ENCODE measurements around the gene PTAFR. TPM values are rescaled to one million over a fixed set of nuclear protein-coding genes. Genes with fewer than 3 reads are reported as not detected.

Gene PTAFR
- total RNA-seq, 1 experiment from 2014 or later: not detected

DNA sequence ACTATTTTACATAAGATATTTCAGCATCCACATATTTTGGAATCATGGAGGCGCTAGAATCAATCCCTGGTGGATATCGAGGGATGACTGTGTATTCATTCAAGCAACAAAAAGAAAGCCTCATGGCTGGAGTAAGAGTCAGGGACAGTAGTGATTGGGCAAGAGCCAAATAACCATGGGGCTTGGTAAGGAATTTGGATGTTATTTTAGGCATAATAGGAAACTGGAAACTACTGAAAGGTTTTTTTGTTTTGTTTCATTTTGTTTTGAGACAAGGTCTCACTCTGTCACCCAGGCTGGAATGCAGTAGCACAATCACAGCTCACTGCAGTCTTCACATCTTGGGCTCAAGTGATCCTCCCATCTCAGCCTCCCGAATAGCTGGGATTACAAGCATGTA, 54.3 kb downstream of the PTAFR start:
- no peak for DNase-seq (ENCODE audit: low spot score)

DNA sequence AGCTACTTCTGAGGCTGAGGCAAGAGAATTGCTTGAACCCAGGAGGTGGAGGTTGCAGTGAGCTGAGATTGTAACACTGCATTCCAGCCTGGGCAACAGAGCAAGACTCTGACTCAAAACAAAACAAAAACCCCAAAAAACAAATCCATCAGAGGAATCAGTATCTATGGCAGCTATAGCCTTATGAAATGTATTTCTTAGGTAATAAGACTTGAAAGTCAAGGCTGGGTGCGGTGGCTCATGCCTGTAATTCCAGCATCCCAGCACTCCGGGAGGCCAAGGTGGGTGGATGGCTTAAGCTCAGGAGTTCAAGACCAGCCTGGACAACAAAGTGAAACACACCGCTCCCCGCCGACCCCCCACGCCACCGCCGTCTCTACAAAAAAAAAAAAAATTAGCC, 56.9 kb downstream of the PTAFR start:
- no peak for DNase-seq (ENCODE audit: low spot score)

DNA sequence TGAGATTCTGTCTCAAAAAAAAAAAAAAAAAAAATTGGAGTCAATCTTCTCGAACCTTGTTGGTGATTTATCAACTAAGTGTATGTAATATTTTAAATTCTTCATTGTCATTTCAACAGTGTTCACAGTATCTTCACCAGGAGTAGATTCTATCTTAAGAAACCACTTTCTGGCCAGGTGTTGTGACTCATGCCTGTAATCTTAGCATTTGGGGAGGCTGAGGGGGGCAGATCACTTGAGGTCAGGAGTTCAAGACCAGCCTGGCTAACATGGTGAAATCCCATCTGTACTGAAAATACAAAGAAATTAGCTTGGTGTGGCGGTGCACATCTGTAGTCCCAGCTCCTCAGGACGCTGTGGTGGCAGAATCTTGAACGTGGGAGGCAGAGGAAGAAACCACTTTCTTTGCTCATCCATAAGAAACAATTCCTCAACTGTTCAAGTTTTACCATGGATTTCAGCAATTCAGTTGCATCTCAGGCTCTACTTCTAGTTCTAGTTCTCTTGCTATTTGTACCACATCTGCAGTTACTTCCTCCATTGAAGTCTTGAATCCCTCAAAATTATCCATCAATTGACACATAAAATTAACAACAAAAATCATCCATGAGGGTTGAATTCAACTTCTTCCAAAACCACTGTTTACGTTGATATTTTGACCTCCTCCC, 57.7 kb downstream of the PTAFR start:
- no peak for DNase-seq (ENCODE audit: low spot score)

DNA sequence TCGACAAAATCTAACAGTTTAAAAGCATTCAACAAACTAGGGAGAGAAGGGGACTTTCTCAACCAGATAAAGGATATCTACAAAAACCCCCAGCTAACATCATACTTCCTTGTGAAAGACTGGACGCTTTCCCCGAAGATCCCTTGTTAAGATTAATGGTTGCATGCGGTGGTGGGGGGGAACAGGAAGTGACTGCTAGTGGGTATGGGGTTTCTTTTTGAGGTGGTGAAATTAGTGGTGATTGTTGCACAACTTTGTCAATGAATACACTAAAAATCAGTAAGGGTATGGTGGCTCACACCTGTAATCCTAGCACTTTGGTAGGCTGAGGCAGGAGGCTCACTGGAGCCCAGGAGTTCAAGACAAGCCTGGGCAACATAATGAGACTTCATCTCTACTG, 61.2 kb downstream of the PTAFR start:
- DNase-seq (ENCODE audit: low spot score): no peak

DNA sequence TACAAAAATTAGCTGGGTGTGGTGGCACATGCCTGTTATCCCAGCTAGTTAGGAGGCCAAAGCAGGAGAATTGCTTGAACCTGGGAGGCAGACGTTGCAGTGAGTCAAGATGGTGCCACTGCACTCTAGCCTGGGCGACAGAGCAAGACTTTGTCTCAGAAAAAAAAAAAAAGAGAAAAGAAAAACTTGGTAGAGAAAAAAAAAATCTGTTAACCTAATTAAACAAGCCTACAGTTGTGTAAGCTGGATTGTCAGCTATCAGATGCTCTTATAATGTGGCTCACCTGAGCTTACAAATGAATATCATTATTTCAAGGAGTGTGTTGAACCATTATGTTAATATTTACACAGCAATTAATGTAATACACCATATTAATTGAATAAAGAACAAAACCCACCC, 61.6 kb downstream of the PTAFR start:
- DNase-seq (ENCODE audit: low spot score): no peak

DNA sequence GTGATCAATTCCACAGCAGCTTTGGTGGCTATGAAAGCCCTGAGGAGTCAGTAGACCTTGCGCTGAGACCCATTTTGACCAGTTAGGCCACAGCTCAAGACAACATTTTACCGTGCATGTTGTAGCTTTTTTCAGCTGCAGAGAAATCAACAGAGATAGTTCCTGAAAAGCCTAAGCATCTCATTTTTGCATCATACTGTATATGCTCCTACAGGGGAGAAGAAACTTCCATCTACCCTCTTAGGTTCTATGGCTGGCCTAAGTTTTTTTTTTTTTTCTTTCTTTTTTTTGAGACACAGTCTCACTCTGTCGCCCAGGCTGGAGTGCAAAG, 63.3 kb downstream of the PTAFR start:
- no peak for DNase-seq (ENCODE audit: low spot score)

DNA sequence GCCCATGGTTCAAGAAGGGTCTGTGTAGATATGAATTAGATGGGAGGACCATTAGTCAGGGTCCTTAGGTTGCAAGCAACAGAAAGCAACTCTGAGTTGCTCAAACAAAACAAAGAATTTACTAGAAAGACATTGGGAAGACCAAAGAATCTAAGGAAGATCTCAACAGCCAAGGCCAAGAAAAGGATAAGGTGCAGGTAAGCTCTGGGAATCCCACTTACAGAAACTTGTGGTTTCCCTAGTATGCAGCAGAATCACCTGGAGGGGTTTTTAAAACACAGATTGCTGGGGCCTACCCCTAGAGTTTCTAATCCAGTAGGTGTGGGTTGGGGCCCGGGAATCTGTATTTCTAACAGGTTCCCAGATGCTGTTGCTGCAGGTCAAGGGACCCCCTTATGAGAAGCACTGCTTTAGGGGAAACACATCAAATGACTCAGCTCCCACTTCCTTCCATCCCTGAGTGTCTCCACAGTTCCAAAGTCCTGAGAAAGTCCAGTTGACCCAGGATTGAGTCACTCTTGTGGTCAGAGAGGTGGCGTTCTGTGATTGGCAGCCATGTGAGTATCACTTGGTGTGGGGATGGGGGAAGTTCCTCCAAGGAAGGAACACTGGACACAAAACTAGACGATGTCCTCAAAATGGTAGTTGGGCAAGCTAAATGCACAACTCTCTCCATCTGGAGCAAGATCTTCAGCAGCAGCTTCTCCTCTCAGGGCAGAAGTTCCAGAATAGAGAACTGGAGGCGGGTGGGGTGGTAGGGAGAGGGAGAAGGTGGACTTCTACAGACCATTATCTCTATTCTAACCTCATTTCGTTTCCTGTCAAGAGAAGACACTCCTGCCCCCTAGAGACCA, 63.9 kb downstream of the PTAFR start:
- DNase-seq (ENCODE audit: low spot score): peak; percentile 87

DNA sequence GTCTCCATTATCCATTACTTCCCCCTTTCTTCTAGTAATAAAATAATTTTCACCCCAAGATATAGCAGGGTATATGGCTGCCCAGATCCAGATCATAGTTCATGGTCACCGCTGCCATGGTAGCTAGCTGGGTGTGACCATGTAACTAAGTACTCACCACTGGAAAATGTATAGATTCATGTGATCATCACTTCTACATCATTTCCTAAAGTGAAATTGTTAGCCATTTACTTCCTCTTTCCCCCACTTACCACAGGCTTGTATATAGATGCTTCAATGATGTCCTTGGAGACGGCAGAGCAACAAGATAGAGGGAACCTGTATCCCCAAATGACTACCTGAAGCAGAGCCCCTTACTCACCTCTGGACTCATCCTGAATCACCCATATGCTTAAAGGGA, 65.3 kb downstream of the PTAFR start:
- peak; percentile 8 for DNase-seq (ENCODE audit: low spot score)

DNA sequence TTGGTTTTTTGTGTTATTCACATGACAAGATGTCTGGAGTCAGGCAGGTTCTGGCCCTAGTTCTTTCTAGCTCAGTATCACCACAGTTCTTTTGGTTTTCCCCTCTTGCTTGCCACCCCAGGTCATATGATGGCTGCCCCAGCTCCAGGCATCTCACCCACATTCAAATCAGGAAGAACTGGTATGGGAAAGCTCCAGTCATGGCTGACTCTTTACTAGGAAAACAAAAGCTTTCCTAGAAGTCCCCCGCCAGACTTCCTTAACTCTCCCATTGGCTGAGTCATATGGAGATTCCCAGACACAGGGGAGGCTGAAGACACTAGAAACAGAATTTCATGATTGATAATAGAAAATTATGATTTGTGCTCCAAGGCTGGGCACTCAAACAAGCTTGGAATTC, 65.9 kb downstream of the PTAFR start:
- DNase-seq (ENCODE audit: low spot score): peak; percentile 35

DNA sequence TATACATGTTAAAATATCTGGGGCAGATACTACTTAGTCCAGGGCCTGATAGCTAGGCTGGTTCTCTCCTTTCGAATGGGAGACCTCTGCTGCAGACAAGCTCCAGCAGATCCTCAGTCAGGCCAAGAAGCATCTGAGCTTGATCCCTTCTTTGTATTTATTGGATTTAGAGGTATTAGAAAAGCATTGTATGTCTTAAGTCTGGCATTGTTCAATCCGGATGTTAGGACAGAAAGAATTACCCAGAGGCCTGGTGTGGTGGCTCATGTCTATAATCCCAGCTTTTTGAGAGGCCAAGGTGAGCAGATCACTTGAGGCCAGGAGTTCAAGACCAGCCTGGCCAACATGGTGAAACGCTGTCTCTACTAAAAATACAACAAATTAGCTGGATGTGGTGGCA, 66.9 kb downstream of the PTAFR start:
- no peak for DNase-seq (ENCODE audit: low spot score)

DNA sequence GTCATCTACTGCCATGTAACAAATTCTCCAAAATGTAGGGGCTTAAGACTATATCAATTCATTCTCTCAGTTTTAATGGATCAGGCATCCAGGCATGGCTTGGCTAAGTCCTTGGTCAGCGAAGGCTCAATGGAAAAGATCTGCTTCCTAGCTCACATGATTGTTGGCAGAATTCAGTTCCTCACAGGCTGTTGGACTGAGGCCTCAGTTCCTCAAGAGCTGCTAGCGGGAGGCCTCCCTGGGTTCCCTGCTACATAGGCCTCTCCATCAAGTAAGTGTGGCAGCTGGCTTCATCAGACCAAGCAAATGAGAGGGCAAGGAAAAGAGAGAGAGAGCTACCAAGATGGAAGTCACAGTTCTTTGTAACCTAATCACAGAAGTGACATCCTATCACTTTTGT, 68.5 kb downstream of the PTAFR start:
- no peak for DNase-seq (ENCODE audit: low spot score)

DNA sequence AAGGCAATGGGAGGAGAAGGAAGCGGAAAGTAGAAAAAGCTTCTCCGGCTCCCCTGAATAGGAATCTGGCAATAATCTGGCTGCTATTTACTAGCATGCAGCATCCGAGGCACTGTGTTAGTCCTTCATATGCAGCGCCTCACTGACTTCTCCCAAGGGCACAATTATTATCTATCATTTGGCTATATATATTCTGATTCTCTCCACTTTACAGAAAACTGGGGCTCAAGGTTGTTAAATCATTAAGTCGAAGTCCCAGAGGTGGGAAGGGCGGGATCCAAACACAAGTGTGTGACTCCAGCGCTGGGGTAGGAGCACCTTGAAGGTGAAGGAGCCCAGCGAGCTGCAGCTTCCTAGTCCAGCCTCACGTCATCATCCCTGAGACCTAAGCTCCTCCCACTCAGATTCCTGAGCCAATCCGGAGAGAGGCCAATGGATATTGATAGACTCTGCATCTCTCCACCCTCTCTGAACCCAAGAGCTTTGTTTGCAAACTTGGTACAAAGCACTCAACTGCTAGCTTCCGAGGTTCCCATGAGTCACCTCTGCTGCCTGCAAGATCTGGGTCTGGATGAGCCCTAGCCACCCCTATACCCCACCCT, 71.5 kb downstream of the PTAFR start:
- DNase-seq (ENCODE audit: low spot score): peak; percentile 22

DNA sequence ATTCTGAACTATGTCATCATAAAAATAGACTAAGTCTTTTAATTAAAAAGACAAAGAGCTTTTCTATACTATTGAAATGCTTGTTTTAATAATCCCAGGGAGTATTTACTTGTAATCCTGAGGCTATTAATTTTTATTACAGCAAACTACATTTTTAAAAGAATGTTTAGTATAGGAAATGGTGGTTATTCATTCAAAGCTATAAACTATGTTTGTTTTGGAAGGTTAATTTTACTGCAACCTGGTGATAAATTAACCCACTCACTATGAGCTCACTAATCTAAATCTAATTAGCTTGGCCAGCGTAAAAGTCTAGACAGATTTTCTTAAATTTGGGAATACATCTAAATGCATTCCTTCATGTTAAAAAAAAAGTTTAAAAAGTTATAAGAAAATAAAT, 74.3 kb downstream of the PTAFR start:
- no peak for DNase-seq (ENCODE audit: low spot score)

DNA sequence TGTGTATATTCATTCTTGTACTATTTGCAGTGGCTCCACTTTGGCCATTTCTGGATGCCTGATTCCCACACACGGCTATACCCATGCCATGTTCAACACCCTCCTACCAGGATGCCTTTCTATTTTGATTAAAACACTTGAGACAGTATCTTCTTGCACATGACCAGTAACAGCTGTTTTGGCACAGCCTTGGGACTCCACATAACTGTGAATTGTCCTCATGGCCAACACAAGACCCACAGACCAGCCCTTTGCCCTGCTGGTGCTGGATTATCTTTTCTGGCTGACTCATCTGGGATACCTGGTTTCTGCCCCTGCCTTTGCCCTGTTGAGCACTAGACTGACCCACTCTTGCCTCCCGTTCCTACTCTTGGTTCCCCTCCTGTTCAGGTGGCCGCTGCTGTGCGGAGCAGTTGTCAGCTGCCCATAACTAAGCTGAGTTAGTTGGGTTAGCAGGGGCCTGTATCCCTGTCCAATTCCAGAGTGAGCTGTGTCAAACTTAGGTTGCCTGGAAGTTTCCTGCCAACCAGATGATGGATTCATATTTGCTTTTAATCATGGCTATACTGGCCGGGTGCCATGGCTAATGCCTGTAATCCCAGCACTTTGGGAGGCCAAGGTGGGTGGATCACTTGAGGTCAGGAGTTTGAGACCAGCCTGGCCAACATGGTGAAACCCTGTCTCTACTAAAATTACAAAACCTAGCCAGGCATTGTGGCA, 77.3 kb downstream of the PTAFR start:
- no peak for DNase-seq (ENCODE audit: low spot score)

Other genes starting within 250 kb of the PTAFR start
- gene SMPDL3B, start 241.7 kb downstream of the PTAFR start, total RNA-seq (2014; rRNA removed; shearing (Covaris generic)): 1.5 TPM in 1 of 2 replicates, not detected in the other
- gene XKR8, start 216.7 kb downstream of the PTAFR start, total RNA-seq (2014; rRNA removed; shearing (Covaris generic)): 0.96 and 2.3 TPM in 2 replicates
- gene EYA3, start 88.1 kb downstream of the PTAFR start, total RNA-seq (2014; rRNA removed; shearing (Covaris generic)): 6.8 and 10.4 TPM in 2 replicates
- 117 and 123 TPM in 2 replicates for gene DNAJC8, start 56.3 kb upstream of the PTAFR start, total RNA-seq (2014; rRNA removed; shearing (Covaris generic))
- 216 and 251 TPM in 2 replicates for gene ATP5IF1, start 59.4 kb upstream of the PTAFR start, total RNA-seq (2014; rRNA removed; shearing (Covaris generic))
- 4.2 and 5.3 TPM in 2 replicates for gene SESN2, start 82.8 kb upstream of the PTAFR start, total RNA-seq (2014; rRNA removed; shearing (Covaris generic))
- gene MED18, start 152.3 kb upstream of the PTAFR start, total RNA-seq (2014; rRNA removed; shearing (Covaris generic)): 8.9 and 12.3 TPM in 2 replicates
- 4.0 and 6.0 TPM in 2 replicates for gene PHACTR4, start 193.1 kb upstream of the PTAFR start, total RNA-seq (2014; rRNA removed; shearing (Covaris generic))